Right renal pelvis (tissue), 4 donors: ENCODE results near the gene OPHN1. TPM values are rescaled to one million over a fixed set of nuclear protein-coding genes. Genes with fewer than 3 reads are reported as not detected.
"Not testable (repeated sequence)": the region's sequence is repeated elsewhere in the genome, so short reads cannot be mapped to it uniquely, and the experiment has no call there.

Experiments
- DNase-seq, 4 donors: peaks; one replicate each; pipeline ENCODE4 v3.0.0-alpha.2; 2013; ENCODE audit warnings: low read depth in 4 of 4, low spot score in 3 of 4, missing footprints in 1 of 4
- polyA plus RNA-seq, 4 donors: library from polyadenylated mRNA; unstranded; fragments of 120-200 nt; gene quantifications; one replicate each; pipeline ENCODE4 v1.2.1, GENCODE V29; 2013; ENCODE audit not compliant: insufficient read length in 4 of 4

Gene OPHN1
- polyA plus RNA-seq, 4 donors: 7.2 to 13.7 (median 8.0) TPM

- DNase-seq: no peak
These were observed 345.8 kb downstream of the OPHN1 start for GRCh38 chrX:68087526-68087925.

GRCh38 chrX:68086709-68087108 lies 346.6 kb downstream of the OPHN1 start:
- DNase-seq: no peak

GRCh38 chrX:68084765-68085164 lies 348.5 kb downstream of the OPHN1 start:
- no peak for DNase-seq

GRCh38 chrX:68083510-68083909 lies 349.8 kb downstream of the OPHN1 start:
- no peak for DNase-seq

- DNase-seq: no peak
These were observed 353.3 kb downstream of the OPHN1 start for GRCh38 chrX:68079961-68080360.

GRCh38 chrX:68078801-68079200 lies 354.5 kb downstream of the OPHN1 start:
- not testable (repeated sequence) for DNase-seq

- no peak for DNase-seq
These were observed 355.9 kb downstream of the OPHN1 start for GRCh38 chrX:68077378-68077777.

GRCh38 chrX:68072041-68072440 lies 361.3 kb downstream of the OPHN1 start:
- no peak for DNase-seq

- DNase-seq: not testable (repeated sequence)
These were observed 363.2 kb downstream of the OPHN1 start for GRCh38 chrX:68070119-68070518.

- no peak for DNase-seq
These were observed 372.1 kb downstream of the OPHN1 start for GRCh38 chrX:68061206-68061535.

GRCh38 chrX:68060506-68061205 lies 372.6 kb downstream of the OPHN1 start:
- peak in 1 of 4 donors; percentile 5 for DNase-seq

GRCh38 chrX:68059469-68059868 lies 373.8 kb downstream of the OPHN1 start:
- DNase-seq: no peak

- DNase-seq: no peak
These were observed 383.8 kb downstream of the OPHN1 start for GRCh38 chrX:68049466-68049865.

- no peak for DNase-seq
These were observed 384.5 kb downstream of the OPHN1 start for GRCh38 chrX:68048774-68049173.

- no peak for DNase-seq
These were observed 388.2 kb downstream of the OPHN1 start for GRCh38 chrX:68045008-68045577.

GRCh38 chrX:68043713-68044438 lies 389.4 kb downstream of the OPHN1 start:
- DNase-seq: no peak

- DNase-seq: no peak
These were observed 392.2 kb downstream of the OPHN1 start for GRCh38 chrX:68041110-68041509.

GRCh38 chrX:68018248-68019203 lies 414.8 kb downstream of the OPHN1 start:
- no peak for DNase-seq

GRCh38 chrX:67998540-67998939 lies 434.8 kb downstream of the OPHN1 start:
- no peak for DNase-seq
